Hematopoietic multipotent progenitor cell treated with erythropoietin and hydrocortisone succinate and interleukin-3 and kit ligand, for 4 days (in vitro differentiated cells): ENCODE measurements around the gene ITGB4.
"Not testable (repeated sequence)": the region's sequence is repeated elsewhere in the genome, so short reads cannot be mapped to it uniquely, and the experiment has no call there.

Experiments used
- DNase-seq: peaks from one replicate; pipeline ENCODE4 v3.0.0-alpha.2; 2015

Gene ITGB4

GRCh38 chr17:75754378-75755204 is 33.3 kb downstream of the ITGB4 start:
- DNase-seq = no peak

GRCh38 chr17:75755205-75755901 is 34.1 kb downstream of the ITGB4 start:
- peak; percentile 41 for DNase-seq

GRCh38 chr17:75755990-75756389 is 34.7 kb downstream of the ITGB4 start:
- no peak for DNase-seq

- DNase-seq = no peak
Measured at GRCh38 chr17:75756451-75757085, 35.3 kb downstream of the ITGB4 start.

GRCh38 chr17:75757086-75757681 is 35.9 kb downstream of the ITGB4 start:
- no peak for DNase-seq

GRCh38 chr17:75758131-75758905 is 37.1 kb downstream of the ITGB4 start:
- peak; percentile 46 for DNase-seq

GRCh38 chr17:75759457-75759856 is 38.2 kb downstream of the ITGB4 start:
- no peak for DNase-seq

GRCh38 chr17:75759978-75760640 is 38.9 kb downstream of the ITGB4 start:
- not testable (repeated sequence) for DNase-seq

GRCh38 chr17:75762513-75763268 is 41.4 kb downstream of the ITGB4 start:
- DNase-seq = no peak

- DNase-seq = no peak
Measured at GRCh38 chr17:75763269-75763607, 42.0 kb downstream of the ITGB4 start.

GRCh38 chr17:75763613-75764416 is 42.6 kb downstream of the ITGB4 start:
- DNase-seq = no peak

- no peak for DNase-seq
Measured at GRCh38 chr17:75764417-75764710, 43.1 kb downstream of the ITGB4 start.

GRCh38 chr17:75764711-75765421 is 43.6 kb downstream of the ITGB4 start, which contains the start of gene GALK1:
Gene GALK1 (minus strand): TSS chr17:75765192. CDS start chr17:75765136, 56 bp downstream.
- DNase-seq = peak; percentile 88

GRCh38 chr17:75765981-75766380 is 44.7 kb downstream of the ITGB4 start:
- no peak for DNase-seq

- DNase-seq = no peak
Measured at GRCh38 chr17:75767881-75768280, 46.6 kb downstream of the ITGB4 start.

- peak; percentile 62 for DNase-seq
Measured at GRCh38 chr17:75769536-75769935, 48.3 kb downstream of the ITGB4 start.

GRCh38 chr17:75771334-75772281 is 50.3 kb downstream of the ITGB4 start:
- no peak for DNase-seq

- no peak for DNase-seq
Measured at GRCh38 chr17:75773121-75773807, 52.0 kb downstream of the ITGB4 start.
